Stimulated activated naive CD8-positive, alpha-beta T cell treated with anti-CD3 and anti-CD28 coated beads, Interleukin-15, Interleukin-2, amounts not matched to agents 100 ng/mL and 50 ng/mL, for 24 hours (primary cell): ENCODE data around the gene NEBL.

Experiments
- H3K27ac Mint-ChIP-seq: one replicate; pipeline ENCODE4 v1.8.0; 2021; ENCODE audit warnings: mild to moderate bottlenecking, mixed read lengths
- H3K27me3 Mint-ChIP-seq: one replicate; pipeline ENCODE4 v1.8.0; 2021; ENCODE audit warnings: mixed read lengths
- H3K36me3 Mint-ChIP-seq: one replicate; pipeline ENCODE4 v1.8.0; 2021; ENCODE audit warnings: low read depth, mixed read lengths
- H3K4me1 Mint-ChIP-seq: one replicate; pipeline ENCODE4 v1.8.0; 2021; ENCODE audit warnings: low read depth, mixed read lengths
- H3K4me3 Mint-ChIP-seq: one replicate; pipeline ENCODE4 v1.8.0; 2021; ENCODE audit warnings: mild to moderate bottlenecking, mixed read lengths
- H3K9me3 Mint-ChIP-seq: one replicate; pipeline ENCODE4 v1.8.0; 2021; ENCODE audit warnings: mixed read lengths

NEBL gene

DNA sequence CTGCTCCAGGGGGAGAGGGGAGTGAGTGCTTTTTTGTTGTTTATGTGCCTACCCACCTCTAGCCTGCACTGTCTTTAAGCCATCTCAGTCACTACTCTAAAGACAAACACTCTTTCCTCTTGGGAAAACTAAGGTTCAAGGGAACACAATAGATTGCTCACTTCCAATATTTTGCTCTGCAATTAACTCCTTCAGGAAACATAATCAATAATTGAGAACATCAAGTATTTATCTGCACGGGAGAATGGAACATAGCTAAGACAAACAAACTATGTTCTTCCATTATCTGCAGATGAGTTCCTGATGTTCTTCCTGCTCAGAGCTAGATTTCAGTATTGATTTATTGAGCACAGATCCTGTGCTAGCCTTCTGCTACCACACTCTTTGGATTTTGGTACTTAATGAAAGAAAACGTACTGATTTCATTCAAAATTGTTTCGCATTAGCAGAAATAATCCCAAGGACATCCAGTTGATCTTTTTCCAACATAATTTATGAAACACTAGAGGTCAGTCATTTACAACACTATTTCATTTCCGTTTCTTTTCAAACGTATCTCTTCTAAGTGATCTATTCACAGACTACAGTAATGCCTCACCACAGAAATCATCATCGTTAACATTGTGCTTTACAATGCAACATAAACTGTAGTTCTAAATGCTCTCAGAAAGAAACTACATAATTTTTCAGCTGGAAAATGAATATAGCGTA, 8.3 kb downstream of the NEBL start:
- H3K4me3 Mint-ChIP-seq: no peak overlapping the region
- no peaks in the 10 kb centered on the region for H3K9me3 Mint-ChIP-seq
- no peaks in the 10 kb centered on the region for H3K4me1 Mint-ChIP-seq
- no peak overlapping the region for H3K27ac Mint-ChIP-seq
- no peaks in the 10 kb centered on the region for H3K36me3 Mint-ChIP-seq
- no peaks in the 10 kb centered on the region for H3K27me3 Mint-ChIP-seq

GRCh38 chr10:20887706-20888555, 9.2 kb downstream of the NEBL start:
- H3K4me3 Mint-ChIP-seq: no peak overlapping the region
- no peaks in the 10 kb centered on the region for H3K4me1 Mint-ChIP-seq
- H3K36me3 Mint-ChIP-seq: no peaks in the 10 kb centered on the region
- H3K27ac Mint-ChIP-seq: no peak overlapping the region
- H3K27me3 Mint-ChIP-seq: peaks cover under 1% of the 10 kb centered on the region
- no peaks in the 10 kb centered on the region for H3K9me3 Mint-ChIP-seq

- Mint-ChIP-seq H3K9me3 (no peaks in the 10 kb centered on the region), H3K27me3 (peaks cover 4% of the 10 kb centered on the region), H3K4me3 (no peak overlapping the region), H3K27ac (no peak overlapping the region), H3K4me1 (no peaks in the 10 kb centered on the region), H3K36me3 (no peaks in the 10 kb centered on the region)
Measured at GRCh38 chr10:20885678-20886077, 11.4 kb downstream of the NEBL start.

DNA sequence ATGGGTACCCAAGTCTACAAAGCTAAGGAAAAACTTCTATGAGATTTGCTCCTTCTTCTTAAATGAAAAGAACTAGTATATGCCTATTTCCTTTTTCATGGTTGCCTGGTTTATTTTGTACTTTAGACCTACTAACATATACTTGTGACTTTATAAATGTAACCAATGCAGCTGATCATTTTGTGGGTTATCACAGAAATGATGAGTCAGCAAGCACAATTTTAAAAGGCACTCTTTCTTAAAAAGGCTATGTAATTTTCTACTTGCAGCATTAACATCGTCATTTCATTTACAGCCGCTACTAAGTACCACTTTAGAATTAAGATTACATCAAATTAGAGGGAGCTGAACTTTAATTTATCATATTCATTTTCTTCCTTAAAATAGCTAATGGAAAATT, 13.6 kb downstream of the NEBL start:
- Mint-ChIP-seq H3K36me3 (no peaks in the 10 kb centered on the region), H3K4me3 (no peak overlapping the region), H3K9me3 (no peaks in the 10 kb centered on the region), H3K27me3 (peaks cover 4% of the 10 kb centered on the region), H3K27ac (no peak overlapping the region), H3K4me1 (no peaks in the 10 kb centered on the region)

DNA sequence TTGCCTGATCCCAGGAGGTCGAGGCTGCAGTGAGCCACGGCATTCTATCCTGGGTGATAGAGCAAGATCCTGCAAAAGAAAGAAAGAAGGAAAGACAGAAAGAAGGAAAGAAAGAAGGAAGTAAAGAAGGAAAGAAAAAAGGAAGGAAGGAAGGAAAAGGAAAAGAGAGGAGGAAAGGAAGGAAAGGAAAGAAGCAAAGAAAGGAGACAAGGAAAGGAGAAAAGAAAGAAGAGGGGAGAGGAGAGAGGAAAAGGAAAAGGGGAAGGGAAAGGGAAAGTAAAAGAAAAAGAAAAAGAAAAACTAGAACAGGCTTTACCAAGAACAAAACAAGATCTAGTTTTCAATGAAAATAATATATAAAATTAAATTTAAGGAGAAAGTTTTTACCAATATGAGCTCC, 15.0 kb downstream of the NEBL start:
- no peaks in the 10 kb centered on the region for H3K9me3 Mint-ChIP-seq
- H3K4me1 Mint-ChIP-seq: no peaks in the 10 kb centered on the region
- no peaks in the 10 kb centered on the region for H3K36me3 Mint-ChIP-seq
- peaks cover 4% of the 10 kb centered on the region for H3K27me3 Mint-ChIP-seq
- no peak overlapping the region for H3K27ac Mint-ChIP-seq
- no peak overlapping the region for H3K4me3 Mint-ChIP-seq

GRCh38 chr10:20879136-20879535, 18.0 kb downstream of the NEBL start:
- Mint-ChIP-seq H3K4me3 (no peak overlapping the region), H3K27me3 (peaks cover 4% of the 10 kb centered on the region), H3K9me3 (no peaks in the 10 kb centered on the region)

GRCh38 chr10:20877986-20878983, 18.8 kb downstream of the NEBL start:
- peaks cover 4% of the 10 kb centered on the region for H3K27me3 Mint-ChIP-seq
- H3K27ac Mint-ChIP-seq: no peak overlapping the region
- no peaks in the 10 kb centered on the region for H3K9me3 Mint-ChIP-seq
- H3K36me3 Mint-ChIP-seq: no peaks in the 10 kb centered on the region
- no peak overlapping the region for H3K4me3 Mint-ChIP-seq
- no peaks in the 10 kb centered on the region for H3K4me1 Mint-ChIP-seq

More at GRCh38 chr10:20879136-20879535, 18.0 kb downstream of the NEBL start:
- Mint-ChIP-seq H3K4me1 (no peaks in the 10 kb centered on the region), H3K27ac (no peak overlapping the region), H3K36me3 (no peaks in the 10 kb centered on the region)

- Mint-ChIP-seq H3K4me3 (no peak overlapping the region), H3K36me3 (no peaks in the 10 kb centered on the region), H3K27me3 (no peaks in the 10 kb centered on the region)
Measured at GRCh38 chr10:20877554-20877953, 19.6 kb downstream of the NEBL start.

DNA sequence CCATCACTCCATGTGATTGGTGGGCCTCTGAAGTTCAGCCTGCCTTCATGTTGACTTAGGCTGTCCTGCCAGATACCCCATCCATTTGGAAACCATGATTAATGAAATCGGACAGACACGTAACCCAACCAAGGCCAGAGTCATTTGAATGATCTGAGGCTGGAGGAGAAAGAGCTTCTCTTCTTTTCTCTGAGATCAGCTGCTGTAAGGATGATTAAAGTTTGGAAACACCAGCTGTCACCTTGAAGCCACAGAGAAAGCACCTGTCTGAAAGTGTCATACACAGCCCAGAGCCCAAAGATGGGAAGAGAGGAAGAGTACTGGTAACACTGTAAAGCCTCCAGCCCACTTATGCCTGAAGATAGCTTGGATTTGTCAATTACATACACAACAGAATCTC, 22.9 kb downstream of the NEBL start:
- H3K27me3 Mint-ChIP-seq: no peaks in the 10 kb centered on the region
- H3K4me3 Mint-ChIP-seq: no peak overlapping the region
- H3K36me3 Mint-ChIP-seq: no peaks in the 10 kb centered on the region
- H3K9me3 Mint-ChIP-seq: no peaks in the 10 kb centered on the region
- no peaks in the 10 kb centered on the region for H3K4me1 Mint-ChIP-seq
- H3K27ac Mint-ChIP-seq: no peak overlapping the region

More at GRCh38 chr10:20877554-20877953, 19.6 kb downstream of the NEBL start:
- Mint-ChIP-seq H3K4me1 (no peaks in the 10 kb centered on the region), H3K27ac (no peak overlapping the region), H3K9me3 (no peaks in the 10 kb centered on the region)

DNA sequence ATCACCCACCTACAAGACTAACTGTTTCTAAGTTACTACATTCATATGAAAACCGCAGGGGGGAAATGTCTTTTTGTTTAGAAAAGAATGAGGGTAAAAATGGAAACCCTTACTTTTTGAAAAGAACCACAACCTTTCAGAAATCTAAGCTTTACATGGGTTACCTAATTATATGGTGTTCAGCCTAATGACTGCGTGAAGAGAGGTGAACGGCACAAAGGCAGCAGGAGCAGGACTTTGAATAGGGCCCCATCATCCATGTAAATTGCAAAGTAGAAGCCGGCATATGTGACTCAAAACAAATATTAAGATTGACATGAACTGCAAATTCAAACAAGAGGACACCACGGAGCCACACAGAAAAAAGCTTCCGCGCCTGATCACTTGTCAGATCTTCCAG, 25.1 kb downstream of the NEBL start:
- Mint-ChIP-seq H3K36me3 (no peaks in the 10 kb centered on the region), H3K4me3 (no peak overlapping the region), H3K27ac (no peak overlapping the region), H3K9me3 (no peaks in the 10 kb centered on the region), H3K27me3 (no peaks in the 10 kb centered on the region), H3K4me1 (no peaks in the 10 kb centered on the region)

GRCh38 chr10:20870834-20871233, 26.3 kb downstream of the NEBL start:
- Mint-ChIP-seq H3K27me3 (no peaks in the 10 kb centered on the region), H3K36me3 (no peaks in the 10 kb centered on the region), H3K9me3 (no peaks in the 10 kb centered on the region), H3K4me3 (no peak overlapping the region), H3K4me1 (no peaks in the 10 kb centered on the region), H3K27ac (no peak overlapping the region)

DNA sequence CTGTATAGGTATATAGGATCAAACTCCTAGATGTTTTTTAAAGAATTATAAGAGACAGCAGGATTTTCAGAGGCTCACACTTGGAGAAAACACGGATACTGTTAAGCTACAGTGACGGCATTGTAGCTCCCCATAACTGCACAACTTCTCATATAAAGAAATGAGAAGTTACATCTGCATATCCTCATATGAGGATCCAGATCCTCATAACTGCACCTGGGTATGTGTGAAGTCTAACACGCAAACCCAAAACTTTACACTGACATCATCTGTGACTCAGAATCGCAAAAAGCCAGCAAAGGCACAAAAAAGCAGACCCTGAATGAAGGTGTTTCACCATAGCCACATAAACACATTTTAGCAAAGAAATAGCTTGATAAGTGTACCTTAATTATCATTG, 34.1 kb downstream of the NEBL start:
- H3K27me3 Mint-ChIP-seq: peaks cover 3% of the 10 kb centered on the region
- H3K4me1 Mint-ChIP-seq: no peaks in the 10 kb centered on the region
- H3K27ac Mint-ChIP-seq: no peak overlapping the region
- no peaks in the 10 kb centered on the region for H3K9me3 Mint-ChIP-seq
- no peak overlapping the region for H3K4me3 Mint-ChIP-seq
- no peaks in the 10 kb centered on the region for H3K36me3 Mint-ChIP-seq

DNA sequence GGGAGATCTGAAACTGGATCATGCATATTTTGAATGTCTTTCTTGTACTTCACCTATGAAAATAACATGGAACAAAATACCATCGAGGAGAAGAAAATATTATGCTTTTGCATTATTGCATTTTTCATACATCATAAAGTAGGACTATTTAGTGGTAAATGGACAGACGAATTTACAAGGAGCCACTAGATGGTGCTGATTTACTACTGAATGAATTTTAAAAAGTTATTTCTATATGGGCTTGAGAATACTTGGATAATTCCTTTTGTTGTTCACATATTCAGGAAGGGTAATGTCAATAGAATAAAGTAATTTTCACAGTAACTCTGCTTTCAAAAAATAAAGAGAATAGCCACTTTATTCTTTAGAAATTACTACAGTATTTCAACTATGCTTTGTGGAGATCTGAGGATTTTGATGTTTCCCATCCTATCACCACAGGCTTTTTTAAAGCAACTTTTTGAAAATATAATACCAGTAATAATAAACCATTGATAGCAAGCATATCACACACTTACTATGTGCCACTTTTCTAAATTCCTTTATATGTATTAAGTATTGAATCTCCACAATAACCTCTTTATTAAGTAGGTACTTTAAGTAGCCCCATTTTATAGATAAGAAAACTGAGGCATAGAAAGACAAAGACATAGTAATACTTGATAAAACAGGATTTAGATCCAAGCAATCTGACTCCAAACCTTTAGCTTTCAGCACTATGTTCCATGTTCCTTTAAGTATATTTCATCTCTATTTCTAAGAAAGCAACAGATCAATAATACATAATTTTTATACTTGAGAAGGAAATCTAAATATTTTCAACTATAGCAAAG, 38.6 kb downstream of the NEBL start:
- H3K9me3 Mint-ChIP-seq: no peaks in the 10 kb centered on the region
- H3K27me3 Mint-ChIP-seq: peaks cover under 1% of the 10 kb centered on the region
- no peak overlapping the region for H3K27ac Mint-ChIP-seq
- H3K4me1 Mint-ChIP-seq: no peaks in the 10 kb centered on the region
- no peak overlapping the region for H3K4me3 Mint-ChIP-seq
- H3K36me3 Mint-ChIP-seq: no peaks in the 10 kb centered on the region

GRCh38 chr10:20856484-20856883, 40.6 kb downstream of the NEBL start:
- no peaks in the 10 kb centered on the region for H3K4me1 Mint-ChIP-seq
- no peaks in the 10 kb centered on the region for H3K36me3 Mint-ChIP-seq
- H3K9me3 Mint-ChIP-seq: no peaks in the 10 kb centered on the region
- H3K4me3 Mint-ChIP-seq: no peak overlapping the region
- H3K27me3 Mint-ChIP-seq: no peaks in the 10 kb centered on the region
- H3K27ac Mint-ChIP-seq: no peak overlapping the region
